ENCODE measurements around the gene ASPA. TPM values are rescaled to one million over a fixed set of nuclear protein-coding genes. Genes with fewer than 3 reads are reported as not detected.

The ASPA gene
- polyA plus RNA-seq, 1 donor (not counting 4 experiments of a cell fraction or from before 2014, with no cell fraction given) = not detected

DNA sequence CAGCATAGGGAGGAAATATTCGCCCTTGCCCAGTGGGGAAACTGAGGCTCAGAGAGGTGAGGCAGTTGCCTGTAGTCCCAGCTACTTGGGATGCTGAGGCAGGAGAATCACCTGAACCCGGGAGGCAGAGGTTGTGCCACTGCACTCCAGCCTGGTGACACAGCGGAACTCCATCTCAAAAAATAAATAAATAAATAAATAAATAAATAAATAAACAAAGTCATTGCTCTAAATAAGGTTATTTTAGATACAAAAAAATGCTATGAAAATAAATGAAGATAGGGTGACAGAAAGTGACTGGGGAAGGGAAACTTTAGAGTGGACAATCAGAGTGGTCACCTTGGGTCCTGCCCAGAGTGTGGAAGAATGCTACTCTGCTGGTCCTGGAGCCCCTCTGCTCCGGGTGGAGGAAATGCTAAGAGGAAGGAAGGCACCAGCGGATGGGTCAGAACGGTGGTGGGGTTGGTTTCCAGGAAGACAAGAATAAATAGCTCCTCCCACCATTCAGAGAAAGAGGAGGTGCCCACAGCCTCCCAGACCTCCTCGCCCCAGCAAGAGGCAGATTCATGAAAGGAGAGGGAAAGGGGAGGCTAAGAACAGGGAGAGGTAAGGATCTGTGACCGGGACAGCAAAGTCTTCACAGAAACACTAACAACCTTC is 64.2 kb downstream of the ASPA start:
- Histone ChIP-seq H3K4me2 (ENCODE audit: control insufficient read depth, extremely low read depth, insufficient read depth, low read depth, low read length) (no peak overlapping the region), H3K9ac (ENCODE audit: control insufficient read depth, extremely low read depth, insufficient read depth, low read length) (no peak overlapping the region), H2AFZ (ENCODE audit: control insufficient read depth, low read length) (no peak overlapping the region), H3K27ac (ENCODE audit: control insufficient read depth, insufficient read depth, low read length) (no peak overlapping the region), H3K9me3 (ENCODE audit: control insufficient read depth, low read depth, low read length) (no peaks in the 10 kb centered on the region), H3K27me3 (ENCODE audit: control insufficient read depth, extremely low read depth, insufficient read depth, low read length) (no peaks in the 10 kb centered on the region), H3K79me2 (ENCODE audit: control insufficient read depth, insufficient read depth, low read length) (no peaks in the 10 kb centered on the region), H4K20me1 (ENCODE audit: control insufficient read depth, extremely low read depth, insufficient read depth, low read length) (no peaks in the 10 kb centered on the region), H3K36me3 (ENCODE audit: control insufficient read depth in 2 of 2, extremely low read depth in 1 of 2, insufficient read depth in 2 of 2, low read length in 2 of 2) (peaks cover 2 to 24% of the 10 kb centered on the region in 2 experiments), H3K9me1 (ENCODE audit: control insufficient read depth, extremely low read depth, insufficient read depth, low read length) (no peaks in the 10 kb centered on the region), H3K4me3 (ENCODE audit: control insufficient read depth in 2 of 3, extremely low read depth in 1 of 3, insufficient read depth in 2 of 3, low read depth in 1 of 3, low read length in 3 of 3) (no peak overlapping the region), H3K4me1 (ENCODE audit: control insufficient read depth, extremely low read depth, insufficient read depth, low read length) (peaks cover 4% of the 10 kb centered on the region)
- DNase-seq (ENCODE audit: low read depth, low spot score) = no peak
- dilution Hi-C loops (cut with MboI; ENCODE audit: extremely low pct_ligation_motif_present, low sequenced_read_pairs) = no loop called here
- FAIRE-seq = no peak
- TF ChIP-seq, protein P1, sequence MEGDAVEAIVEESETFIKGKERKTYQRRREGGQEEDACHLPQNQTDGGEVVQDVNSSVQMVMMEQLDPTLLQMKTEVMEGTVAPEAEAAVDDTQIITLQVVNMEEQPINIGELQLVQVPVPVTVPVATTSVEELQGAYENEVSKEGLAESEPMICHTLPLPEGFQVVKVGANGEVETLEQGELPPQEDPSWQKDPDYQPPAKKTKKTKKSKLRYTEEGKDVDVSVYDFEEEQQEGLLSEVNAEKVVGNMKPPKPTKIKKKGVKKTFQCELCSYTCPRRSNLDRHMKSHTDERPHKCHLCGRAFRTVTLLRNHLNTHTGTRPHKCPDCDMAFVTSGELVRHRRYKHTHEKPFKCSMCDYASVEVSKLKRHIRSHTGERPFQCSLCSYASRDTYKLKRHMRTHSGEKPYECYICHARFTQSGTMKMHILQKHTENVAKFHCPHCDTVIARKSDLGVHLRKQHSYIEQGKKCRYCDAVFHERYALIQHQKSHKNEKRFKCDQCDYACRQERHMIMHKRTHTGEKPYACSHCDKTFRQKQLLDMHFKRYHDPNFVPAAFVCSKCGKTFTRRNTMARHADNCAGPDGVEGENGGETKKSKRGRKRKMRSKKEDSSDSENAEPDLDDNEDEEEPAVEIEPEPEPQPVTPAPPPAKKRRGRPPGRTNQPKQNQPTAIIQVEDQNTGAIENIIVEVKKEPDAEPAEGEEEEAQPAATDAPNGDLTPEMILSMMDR (optimal IDR thresholded peaks at IDR 0.05 in 1 of 3, IDR thresholded peaks at IDR 0.05 in 1 of 3, conservative IDR thresholded peaks at IDR 0.05 in 1 of 3; ENCODE audit: extremely low read depth in 1 of 3, insufficient read depth in 2 of 3, low read length in 3 of 3) = no peak
- TF ChIP-seq EZH2 (IDR thresholded peaks at IDR 0.05; ENCODE audit: low read length) = no peak

DNA sequence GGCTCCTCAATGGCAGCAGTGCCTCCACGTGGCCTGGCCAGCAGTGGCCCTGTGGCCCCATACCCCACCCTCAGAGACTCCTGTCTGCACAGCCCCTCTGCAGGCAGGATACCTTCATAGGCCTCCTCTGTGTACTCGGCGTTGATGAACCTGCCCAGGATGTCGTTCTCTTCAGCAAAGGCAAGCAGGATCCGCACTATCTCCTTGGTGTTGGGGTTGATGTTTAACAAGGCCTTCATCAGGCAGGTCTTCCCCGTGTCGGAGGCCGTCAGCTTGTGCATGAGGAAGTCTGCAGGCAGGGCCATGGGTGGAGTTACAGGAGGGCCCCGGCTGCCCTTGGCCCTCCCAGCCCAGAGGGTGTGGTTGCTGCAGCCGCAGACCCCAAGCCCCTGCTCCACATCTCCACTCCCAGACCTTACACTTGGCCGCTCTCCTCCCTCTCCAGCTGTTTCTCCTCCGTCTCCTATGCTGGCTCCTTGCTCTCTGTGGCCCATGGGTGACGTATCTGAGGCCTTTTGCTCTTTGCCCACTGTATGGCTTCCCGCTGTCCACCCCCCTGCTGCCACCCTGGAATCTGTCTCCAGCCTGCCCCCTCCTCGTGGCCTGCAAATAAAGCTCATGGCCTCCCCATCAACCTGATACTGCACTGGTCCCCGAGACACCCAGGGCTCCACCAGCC is 66.8 kb downstream of the ASPA start:
- H3K9me1 ChIP-seq (ENCODE audit: control insufficient read depth, extremely low read depth, insufficient read depth, low read length) = no peaks in the 10 kb centered on the region
- H3K4me3 ChIP-seq (ENCODE audit: control insufficient read depth in 2 of 3, extremely low read depth in 1 of 3, insufficient read depth in 2 of 3, low read depth in 1 of 3, low read length in 3 of 3) = no peak overlapping the region
- H4K20me1 ChIP-seq (ENCODE audit: control insufficient read depth, extremely low read depth, insufficient read depth, low read length) = no peaks in the 10 kb centered on the region
- H3K27ac ChIP-seq (ENCODE audit: control insufficient read depth, insufficient read depth, low read length) = no peak overlapping the region
- no peaks in the 10 kb centered on the region for H3K4me1 ChIP-seq (ENCODE audit: control insufficient read depth, extremely low read depth, insufficient read depth, low read length)
- DNase-seq (ENCODE audit: low read depth, low spot score) (no peak), FAIRE-seq (no peak)
- H3K9ac ChIP-seq (ENCODE audit: control insufficient read depth, extremely low read depth, insufficient read depth, low read length) = no peak overlapping the region
- H3K79me2 ChIP-seq (ENCODE audit: control insufficient read depth, insufficient read depth, low read length) = no peaks in the 10 kb centered on the region
- TF ChIP-seq EZH2 (IDR thresholded peaks at IDR 0.05; ENCODE audit: low read length) = no peak
- TF ChIP-seq, protein P1 (optimal IDR thresholded peaks at IDR 0.05 in 1 of 3, IDR thresholded peaks at IDR 0.05 in 1 of 3, conservative IDR thresholded peaks at IDR 0.05 in 1 of 3; ENCODE audit: extremely low read depth in 1 of 3, insufficient read depth in 2 of 3, low read length in 3 of 3) = no peak
- peaks cover 6 to 24% of the 10 kb centered on the region in 2 experiments for H3K36me3 ChIP-seq (ENCODE audit: control insufficient read depth in 2 of 2, extremely low read depth in 1 of 2, insufficient read depth in 2 of 2, low read length in 2 of 2)
- dilution Hi-C loops (cut with MboI; ENCODE audit: extremely low pct_ligation_motif_present, low sequenced_read_pairs) = no loop called here
- no peak overlapping the region for H3K4me2 ChIP-seq (ENCODE audit: control insufficient read depth, extremely low read depth, insufficient read depth, low read depth, low read length)
- no peak overlapping the region for H2AFZ ChIP-seq (ENCODE audit: control insufficient read depth, low read length)
- no peaks in the 10 kb centered on the region for H3K27me3 ChIP-seq (ENCODE audit: control insufficient read depth, extremely low read depth, insufficient read depth, low read length)
- H3K9me3 ChIP-seq (ENCODE audit: control insufficient read depth, low read depth, low read length) = no peaks in the 10 kb centered on the region
